ENCODE results near the gene PTPN22.

PTPN22 gene

GRCh38 chr1:113800487-113800886, 71.0 kb downstream of the PTPN22 start:
- DNase-seq (ENCODE audit: low spot score) = no peak

- DNase-seq (ENCODE audit: low spot score) = no peak
These were observed 74.0 kb downstream of the PTPN22 start for GRCh38 chr1:113797472-113797871.

- DNase-seq (ENCODE audit: low spot score) = no peak
These were observed 77.4 kb downstream of the PTPN22 start for GRCh38 chr1:113793878-113794834.

- DNase-seq (ENCODE audit: low spot score) = no peak
These were observed 78.5 kb downstream of the PTPN22 start for GRCh38 chr1:113792986-113793385.

GRCh38 chr1:113792471-113792870, 79.0 kb downstream of the PTPN22 start:
- DNase-seq (ENCODE audit: low spot score) = no peak

- DNase-seq (ENCODE audit: low spot score) = no peak
These were observed 82.7 kb downstream of the PTPN22 start for GRCh38 chr1:113788802-113789201.

- DNase-seq (ENCODE audit: low spot score) = no peak
These were observed 83.8 kb downstream of the PTPN22 start for GRCh38 chr1:113787663-113788062.

GRCh38 chr1:113786069-113786468, 85.4 kb downstream of the PTPN22 start:
- DNase-seq (ENCODE audit: low spot score) = peak; percentile 32

- DNase-seq (ENCODE audit: low spot score) = no peak
These were observed 87.3 kb downstream of the PTPN22 start for GRCh38 chr1:113784104-113784779.

GRCh38 chr1:113783254-113784103, 88.0 kb downstream of the PTPN22 start:
- DNase-seq (ENCODE audit: low spot score) = no peak

- no peak for DNase-seq (ENCODE audit: low spot score)
These were observed 89.1 kb downstream of the PTPN22 start for GRCh38 chr1:113782406-113782805.

GRCh38 chr1:113780374-113781146, 91.0 kb downstream of the PTPN22 start:
- DNase-seq (ENCODE audit: low spot score) = no peak

GRCh38 chr1:113779542-113779941, 92.0 kb downstream of the PTPN22 start:
- DNase-seq (ENCODE audit: low spot score) = no peak

GRCh38 chr1:113777561-113777960, 94.0 kb downstream of the PTPN22 start:
- DNase-seq (ENCODE audit: low spot score) = no peak

- no peak for DNase-seq (ENCODE audit: low spot score)
These were observed 101.5 kb downstream of the PTPN22 start for GRCh38 chr1:113770031-113770430.

GRCh38 chr1:113769601-113769970, 101.9 kb downstream of the PTPN22 start:
- no peak for DNase-seq (ENCODE audit: low spot score)

- DNase-seq (ENCODE audit: low spot score) = no peak
These were observed 102.5 kb downstream of the PTPN22 start for GRCh38 chr1:113768916-113769600.

GRCh38 chr1:113765306-113766230, 105.9 kb downstream of the PTPN22 start:
- DNase-seq (ENCODE audit: low spot score) = no peak
